Bronchial epithelial cell (primary cell): ENCODE measurements around the gene COL17A1. TPM values are rescaled to one million over a fixed set of nuclear protein-coding genes. Genes with fewer than 3 reads are reported as not detected.

Source experiments
- DNase-seq: peaks from one replicate; pipeline ENCODE4 v3.0.0-alpha.2; 2010; ENCODE audit warnings: low read depth
- FAIRE-seq: peaks from 2 replicates; lab custom pipeline; 2011; peaks lifted over from hg19 to GRCh38; lab: Jason Lieb, UNC
- H3K27me3 ChIP-seq: 2 replicates; pipeline ENCODE4 v1.5.1; 2011; ENCODE audit warnings: low read length; ENCODE audit not compliant: control insufficient read depth, insufficient read depth
- H3K36me3 ChIP-seq: 2 replicates; pipeline ENCODE4 v1.5.1; 2011; ENCODE audit warnings: low read length; ENCODE audit not compliant: control insufficient read depth, insufficient read depth
- H3K4me3 ChIP-seq: 2 replicates; pipeline ENCODE4 v1.5.1; 2011; ENCODE audit warnings: mild to moderate bottlenecking, low read depth, low read length, control low read depth
- total RNA-seq: library from RNA; depleted of rRNA; stranded (reverse); fragments of >200 nt; gene quantifications from 2 replicates; pipeline ENCODE4 v1.2.1, GENCODE V29; 2014
- TF ChIP-seq, protein P1 (sequence below): IDR thresholded peaks from 2 replicates; pipeline ENCODE4 v1.5.1; 2011; ENCODE audit warnings: mild to moderate bottlenecking, moderate library complexity, low read length, control low read depth, inconsistent platforms; ENCODE audit not compliant: insufficient read depth, severe bottlenecking

The COL17A1 gene
- total RNA-seq, 1 donor from 2014 or later: 594 TPM

DNA sequence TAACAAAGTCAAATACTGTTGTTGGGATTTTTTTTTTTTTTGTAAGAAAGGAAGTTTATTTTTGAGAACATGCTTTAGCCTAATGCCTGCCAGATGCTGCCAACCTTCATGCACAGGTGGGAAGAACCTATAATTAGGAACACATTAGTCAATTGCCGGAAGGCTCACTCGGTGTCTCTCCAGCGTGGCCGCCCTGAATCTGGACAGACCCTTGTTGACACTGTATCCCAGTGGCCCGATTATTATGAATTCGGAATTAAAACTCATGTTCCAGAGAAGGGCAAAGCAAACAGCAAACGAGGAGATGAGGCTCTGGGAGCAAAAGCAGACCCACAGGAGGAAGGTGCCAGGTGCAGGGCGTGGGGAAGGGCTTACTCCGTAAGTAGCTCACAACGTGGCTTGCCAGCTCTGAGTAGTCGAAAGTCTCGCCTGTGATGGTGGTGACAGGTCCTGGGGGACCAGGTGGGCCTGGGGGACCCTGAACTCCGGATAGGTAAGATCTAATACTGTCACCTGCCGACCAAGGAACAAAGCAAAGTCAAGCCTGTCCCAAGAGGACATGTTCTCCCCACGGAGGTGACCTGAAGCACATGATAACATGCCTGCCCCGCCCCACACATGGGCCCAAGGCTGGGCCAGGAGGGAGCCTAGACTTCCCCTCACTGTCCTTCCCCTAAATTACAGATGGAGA, 48.3 kb downstream of the COL17A1 start:
- Histone ChIP-seq H3K36me3 (peaks cover 59% of the 10 kb centered on the region), H3K4me3 (no peak overlapping the region), H3K27me3 (no peaks in the 10 kb centered on the region)
- peak; percentile 7 for FAIRE-seq
- TF ChIP-seq, protein P1, sequence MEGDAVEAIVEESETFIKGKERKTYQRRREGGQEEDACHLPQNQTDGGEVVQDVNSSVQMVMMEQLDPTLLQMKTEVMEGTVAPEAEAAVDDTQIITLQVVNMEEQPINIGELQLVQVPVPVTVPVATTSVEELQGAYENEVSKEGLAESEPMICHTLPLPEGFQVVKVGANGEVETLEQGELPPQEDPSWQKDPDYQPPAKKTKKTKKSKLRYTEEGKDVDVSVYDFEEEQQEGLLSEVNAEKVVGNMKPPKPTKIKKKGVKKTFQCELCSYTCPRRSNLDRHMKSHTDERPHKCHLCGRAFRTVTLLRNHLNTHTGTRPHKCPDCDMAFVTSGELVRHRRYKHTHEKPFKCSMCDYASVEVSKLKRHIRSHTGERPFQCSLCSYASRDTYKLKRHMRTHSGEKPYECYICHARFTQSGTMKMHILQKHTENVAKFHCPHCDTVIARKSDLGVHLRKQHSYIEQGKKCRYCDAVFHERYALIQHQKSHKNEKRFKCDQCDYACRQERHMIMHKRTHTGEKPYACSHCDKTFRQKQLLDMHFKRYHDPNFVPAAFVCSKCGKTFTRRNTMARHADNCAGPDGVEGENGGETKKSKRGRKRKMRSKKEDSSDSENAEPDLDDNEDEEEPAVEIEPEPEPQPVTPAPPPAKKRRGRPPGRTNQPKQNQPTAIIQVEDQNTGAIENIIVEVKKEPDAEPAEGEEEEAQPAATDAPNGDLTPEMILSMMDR: no peak
- DNase-seq: no peak

- no peak for DNase-seq
- no peaks in the 10 kb centered on the region for H3K27me3 ChIP-seq
- no peak for FAIRE-seq
- TF ChIP-seq, protein P1: no peak
- H3K36me3 ChIP-seq: peaks cover 55% of the 10 kb centered on the region
- no peak overlapping the region for H3K4me3 ChIP-seq
Observed at GRCh38 chr10:104036518-104037260, 49.0 kb downstream of the COL17A1 start.

DNA sequence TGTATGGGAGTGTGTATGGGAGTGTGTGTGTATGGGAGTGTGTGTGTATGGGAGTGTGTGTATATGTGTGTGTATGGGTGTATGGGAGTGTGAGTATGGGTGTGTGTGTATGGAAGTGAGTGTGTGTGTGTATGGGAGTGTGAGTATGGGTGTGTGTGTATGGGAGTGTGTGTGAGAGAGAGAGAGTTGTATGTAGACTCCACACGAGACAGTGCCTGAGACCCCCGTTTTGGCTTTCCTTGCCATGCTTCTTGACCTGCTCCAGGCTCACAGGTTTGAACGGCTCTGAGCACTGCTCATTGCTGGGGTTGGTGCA, 49.7 kb downstream of the COL17A1 start:
- peaks cover 51% of the 10 kb centered on the region for H3K36me3 ChIP-seq
- no peak overlapping the region for H3K4me3 ChIP-seq

GRCh38 chr10:104035194-104036068, 50.2 kb downstream of the COL17A1 start:
- DNase-seq (no peak), FAIRE-seq (peak; percentile 52)
- no peak overlapping the region for H3K4me3 ChIP-seq
- no peaks in the 10 kb centered on the region for H3K27me3 ChIP-seq
- H3K36me3 ChIP-seq: peaks cover 46% of the 10 kb centered on the region
- TF ChIP-seq, protein P1: no peak

More for the DNA sequence above, 49.7 kb downstream of the COL17A1 start:
- TF ChIP-seq, protein P1: no peak
- no peaks in the 10 kb centered on the region for H3K27me3 ChIP-seq
- FAIRE-seq (peak; percentile 96), DNase-seq (no peak)

DNA sequence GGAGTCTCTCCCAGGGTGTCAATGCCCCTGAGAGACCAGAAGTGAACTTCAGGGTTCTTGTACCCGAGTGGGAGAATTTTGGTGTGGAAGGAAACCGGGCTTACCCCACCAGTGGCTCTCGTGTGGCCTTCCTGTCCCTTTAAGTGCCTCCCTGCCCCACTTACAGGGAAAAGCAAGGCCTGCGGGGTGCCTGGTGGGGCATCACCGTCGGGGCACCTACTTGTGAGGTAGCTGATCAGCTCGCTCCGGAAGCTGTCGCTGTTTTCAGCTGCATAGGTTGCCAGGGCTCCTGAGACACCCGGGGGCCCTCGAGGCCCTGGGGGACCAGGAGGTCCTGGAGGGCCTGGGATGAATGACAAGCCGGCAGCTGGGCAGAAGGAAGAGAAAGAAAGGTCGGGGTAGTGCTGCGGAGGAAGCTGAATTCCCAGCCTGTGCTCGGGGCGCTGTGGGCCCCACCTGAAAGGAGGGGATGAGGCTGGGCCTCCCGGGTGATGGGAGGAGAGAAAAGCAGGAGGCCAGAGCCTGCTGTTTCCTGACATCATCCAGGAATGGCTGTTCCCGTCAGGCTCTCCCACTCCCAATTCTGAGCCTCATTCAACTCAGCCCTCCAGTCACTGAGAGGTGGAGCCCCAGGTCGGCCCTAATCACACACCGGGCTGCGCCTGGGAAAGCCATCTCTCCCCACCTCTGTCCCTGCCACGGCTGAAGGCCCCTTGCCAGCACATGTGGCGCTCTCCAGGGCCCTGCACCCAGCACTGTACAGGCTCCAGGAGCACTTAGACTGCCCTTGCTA, 51.1 kb downstream of the COL17A1 start:
- DNase-seq (no peak), FAIRE-seq (no peak)
- Histone ChIP-seq H3K36me3 (peaks cover 44% of the 10 kb centered on the region), H3K27me3 (no peaks in the 10 kb centered on the region), H3K4me3 (no peak overlapping the region)
- TF ChIP-seq, protein P1: no peak
